ENCODE measurements around the gene DBNDD2.

GRCh38 chr20:45433316-45433715 is 25.2 kb downstream of the DBNDD2 start:
- TF ChIP-seq POLR2A (IDR thresholded peaks at IDR 0.05; ENCODE audit: low read depth, low read length) (no peak), POLR2AphosphoS5 (IDR thresholded peaks at IDR 0.05; ENCODE audit: low read depth, low read length) (no peak)
